ENCODE measurements around the gene DIP2C.

- TF ChIP-seq POLR2A (IDR thresholded peaks at IDR 0.05) = no peak
- TF ChIP-seq, protein P1, sequence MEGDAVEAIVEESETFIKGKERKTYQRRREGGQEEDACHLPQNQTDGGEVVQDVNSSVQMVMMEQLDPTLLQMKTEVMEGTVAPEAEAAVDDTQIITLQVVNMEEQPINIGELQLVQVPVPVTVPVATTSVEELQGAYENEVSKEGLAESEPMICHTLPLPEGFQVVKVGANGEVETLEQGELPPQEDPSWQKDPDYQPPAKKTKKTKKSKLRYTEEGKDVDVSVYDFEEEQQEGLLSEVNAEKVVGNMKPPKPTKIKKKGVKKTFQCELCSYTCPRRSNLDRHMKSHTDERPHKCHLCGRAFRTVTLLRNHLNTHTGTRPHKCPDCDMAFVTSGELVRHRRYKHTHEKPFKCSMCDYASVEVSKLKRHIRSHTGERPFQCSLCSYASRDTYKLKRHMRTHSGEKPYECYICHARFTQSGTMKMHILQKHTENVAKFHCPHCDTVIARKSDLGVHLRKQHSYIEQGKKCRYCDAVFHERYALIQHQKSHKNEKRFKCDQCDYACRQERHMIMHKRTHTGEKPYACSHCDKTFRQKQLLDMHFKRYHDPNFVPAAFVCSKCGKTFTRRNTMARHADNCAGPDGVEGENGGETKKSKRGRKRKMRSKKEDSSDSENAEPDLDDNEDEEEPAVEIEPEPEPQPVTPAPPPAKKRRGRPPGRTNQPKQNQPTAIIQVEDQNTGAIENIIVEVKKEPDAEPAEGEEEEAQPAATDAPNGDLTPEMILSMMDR (IDR thresholded peaks at IDR 0.05) = no peak
Observed at GRCh38 chr10:422241-422640, 267.2 kb downstream of the DIP2C start.
